Lower leg skin (tissue), 3 donors: ENCODE results near the gene CHRM4.

ENCODE experiments used
- POLR2A ChIP-seq, 2 donors: fragments of 450-650 bp; IDR thresholded peaks; one replicate each; pipeline ENCODE4 v1.6.1; 2016 to 2017; ENCODE audit warnings: antibody characterized with exemption in 2 of 2, mild to moderate bottlenecking in 1 of 2, moderate library complexity in 1 of 2
- TF ChIP-seq, protein P1 (sequence below), 3 donors: fragments of 450-650 bp; IDR thresholded peaks; one replicate each; pipeline ENCODE4 v1.5.1; 2016; ENCODE audit warnings: antibody characterized with exemption in 3 of 3, mild to moderate bottlenecking in 3 of 3, moderate library complexity in 2 of 3

DNA sequence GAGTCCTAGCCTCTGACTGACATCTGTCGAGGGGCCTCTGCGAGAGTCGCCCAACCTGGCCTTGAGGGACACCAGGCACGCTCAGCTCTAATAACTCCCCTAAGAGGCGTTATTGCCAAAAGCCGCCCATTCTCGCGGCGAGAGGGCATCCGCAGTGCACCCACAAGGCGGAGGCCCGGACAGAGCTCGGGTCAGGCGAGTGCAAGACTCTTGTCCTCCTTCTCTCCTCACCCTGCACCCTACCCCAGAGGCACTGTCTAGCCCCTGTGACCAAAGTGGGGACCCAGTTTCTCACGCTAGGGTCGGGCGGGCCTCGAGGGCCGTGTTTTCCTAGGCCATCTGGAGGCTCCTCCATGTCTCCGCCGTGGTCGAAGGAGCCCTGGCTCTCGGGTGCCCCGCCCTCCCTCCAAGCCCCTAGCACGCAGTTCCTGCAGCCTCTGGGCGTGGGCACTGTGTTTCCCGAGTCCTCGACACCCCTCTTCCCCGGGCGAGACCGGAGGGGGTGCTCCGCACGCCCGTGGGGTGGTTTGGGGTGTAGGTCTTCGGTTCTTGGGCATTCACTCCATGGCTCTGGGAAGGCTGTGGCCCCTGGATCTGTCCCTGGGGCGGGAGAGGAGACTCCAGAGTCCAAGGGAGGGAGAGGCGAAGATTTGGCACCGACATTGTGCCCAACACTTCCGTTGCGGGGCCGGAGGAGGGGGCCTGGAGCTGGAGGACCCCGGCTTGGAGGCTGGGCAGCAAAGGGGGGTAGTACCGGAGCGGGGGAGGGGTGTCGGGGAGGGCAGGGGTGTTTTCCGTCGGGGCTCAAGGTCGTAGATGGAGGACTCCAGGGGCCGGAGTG lies 1.0 kb downstream of the CHRM4 start:
- TF ChIP-seq, protein P1, sequence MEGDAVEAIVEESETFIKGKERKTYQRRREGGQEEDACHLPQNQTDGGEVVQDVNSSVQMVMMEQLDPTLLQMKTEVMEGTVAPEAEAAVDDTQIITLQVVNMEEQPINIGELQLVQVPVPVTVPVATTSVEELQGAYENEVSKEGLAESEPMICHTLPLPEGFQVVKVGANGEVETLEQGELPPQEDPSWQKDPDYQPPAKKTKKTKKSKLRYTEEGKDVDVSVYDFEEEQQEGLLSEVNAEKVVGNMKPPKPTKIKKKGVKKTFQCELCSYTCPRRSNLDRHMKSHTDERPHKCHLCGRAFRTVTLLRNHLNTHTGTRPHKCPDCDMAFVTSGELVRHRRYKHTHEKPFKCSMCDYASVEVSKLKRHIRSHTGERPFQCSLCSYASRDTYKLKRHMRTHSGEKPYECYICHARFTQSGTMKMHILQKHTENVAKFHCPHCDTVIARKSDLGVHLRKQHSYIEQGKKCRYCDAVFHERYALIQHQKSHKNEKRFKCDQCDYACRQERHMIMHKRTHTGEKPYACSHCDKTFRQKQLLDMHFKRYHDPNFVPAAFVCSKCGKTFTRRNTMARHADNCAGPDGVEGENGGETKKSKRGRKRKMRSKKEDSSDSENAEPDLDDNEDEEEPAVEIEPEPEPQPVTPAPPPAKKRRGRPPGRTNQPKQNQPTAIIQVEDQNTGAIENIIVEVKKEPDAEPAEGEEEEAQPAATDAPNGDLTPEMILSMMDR (IDR thresholded peaks at IDR 0.05) = no peak
- TF ChIP-seq POLR2A (IDR thresholded peaks at IDR 0.05) = no peak
